Heart left ventricle (tissue), 16 donors: Measurements from ENCODE around the gene SHISA9. TPM values are rescaled to one million over a fixed set of nuclear protein-coding genes. Genes with fewer than 3 reads are reported as not detected.

Experiments used
- ATAC-seq, 4 donors: fragments of 200-7000 bp; cut with Tn5 transposase; one replicate each; pipeline ENCODE4 v1.9.1; 2020 to 2022; ENCODE audit warnings: moderate library complexity in 4 of 4, mild to moderate bottlenecking in 3 of 4, moderate number of reproducible peaks in 1 of 4
- DNase-seq, 5 donors: peaks; one replicate each; pipeline ENCODE4 v3.0.0-alpha.2; 2020
- H3K27ac ChIP-seq, 12 donors: fragments of 200-600 bp; sonication (generic) in 4 of 12; one replicate each; pipeline versions ENCODE4 v1.5.0 to v1.8.0; 2016 to 2022; ENCODE audit warnings: mild to moderate bottlenecking in 2 of 12
- H3K27me3 ChIP-seq, 9 donors: fragments of 200-600 bp; sonication (generic) in 2 of 9; one replicate each; pipeline versions ENCODE4 v1.5.1 to v1.8.0; 2016 to 2022; ENCODE audit warnings: mild to moderate bottlenecking in 3 of 9
- H3K36me3 ChIP-seq, 9 donors: fragments of 200-600 bp; sonication (generic) in 2 of 9; one replicate each; pipeline versions ENCODE4 v1.5.0 to v1.8.0; 2018 to 2022; ENCODE audit warnings: mild to moderate bottlenecking in 2 of 9
- H3K4me1 ChIP-seq, 12 donors: fragments of 200-600 bp; sonication (generic) in 4 of 12; one replicate each; pipeline versions ENCODE4 v1.5.0 to v1.8.0; 2016 to 2022; ENCODE audit warnings: mild to moderate bottlenecking in 3 of 12
- H3K4me3 ChIP-seq, 12 donors: fragments of 200-600 bp; sonication (generic) in 4 of 12; one replicate each; pipeline versions ENCODE4 v1.5.0 to v1.8.0; 2017 to 2022; ENCODE audit warnings: mild to moderate bottlenecking in 9 of 12, moderate library complexity in 4 of 12
- H3K9me3 ChIP-seq, 12 donors: fragments of 200-600 bp; sonication (generic) in 4 of 12; one replicate each; pipeline versions ENCODE4 v1.5.0 to v1.8.0; 2016 to 2022; ENCODE audit warnings: mild to moderate bottlenecking in 1 of 12
- POLR2A ChIP-seq, 2 donors: fragments of 450-650 bp; IDR thresholded peaks; one replicate each; pipeline ENCODE4 v1.6.1; 2017; ENCODE audit warnings: antibody characterized with exemption in 2 of 2, mild to moderate bottlenecking in 2 of 2, moderate library complexity in 2 of 2
- WGBS, 4 donors: extraction: QIAGEN DNeasy Blood & Tissue Kit in 2 of 4; methylation state at CpG; one replicate each; pipeline versions ENCODE4 v1.1.5 to v1.1.7; 2013 to 2018; 5-methylcytosine and 5-hydroxymethylcytosine counted together
- intact Hi-C, 10 donors: fragments of 100-400 bp; cut with DNase I; formaldehyde crosslinking; loops; one replicate each; pipeline versions ENCODE4 v1.11.1 to v1.14.2; 2022
- polyA plus RNA-seq, 2 donors: library from polyadenylated mRNA; stranded (reverse); fragments of 200-250 nt; gene quantifications; one replicate each; pipeline ENCODE4 v1.2.3, GENCODE V29; 2013
- total RNA-seq, 9 donors: library from RNA; depleted of rRNA in 2 of 9; stranded (reverse); fragments of >200 nt in 2 of 9; fragmentation: NEBNext Ultra II Directional in 3 of 9; extraction: Animal tissue kit (Norgen Biotek cat#: 25700) in 3 of 9; gene quantifications; one replicate each; pipeline versions ENCODE4 v1.1.0 to v1.2.4, GENCODE V29; 2016 to 2023
- TF ChIP-seq, protein P1 (sequence below), 12 donors: fragments of 200-600 bp; sonication (generic) in 4 of 12; IDR thresholded peaks; one replicate each; pipeline versions ENCODE4 v1.5.0 to v1.8.0; 2018 to 2022; ENCODE audit warnings: antibody characterized with exemption in 12 of 12, mild to moderate bottlenecking in 5 of 12
- donor health status: ischemic (EF 13 %, LVEDD 7.1; RV severe dilation, severe dysfunction).
- donor health status: healthy with polysubstance abuse.
- donor health status: DM: no; HTN: yes; CAD: no.
- donor health status: DM: no; HTN: no; CAD: no.
- donor health status: ischemic (EF 25% LVEDD 6.9; RV normal size, moderate dysfunction).
- donor health status: ischemic (EF 25% LVEDD 5.7; RV mildly dilated, moderate dysfunction).
- donor health status: healthy.
- donor health status: DM: yes; HTN: yes; CAD: no.
- donor health status: ischemic (EF 35%, LVEDD 5.7; RV mildly dilated, moderate dysfunction).
- donor health status: nonischemic (EF 11% LVEDD 7.7; RV severe dilation, severe dysfunction).
- donor health status: DM: yes; HTN: yes; CAD: no.
- donor health status: PGD.
- donor health status: ischemic (EF 29% LVEDD 5.4; RV normal size, mild dysfunction).
- donor health status: nonischemic (EF 23%, LVEDD 6.1; RV moderate dilation, normal function).

Gene SHISA9
- total and polyA plus RNA-seq, 11 donors = 0.08 to 0.83 (median 0.24) TPM; not detected in 1

DNA sequence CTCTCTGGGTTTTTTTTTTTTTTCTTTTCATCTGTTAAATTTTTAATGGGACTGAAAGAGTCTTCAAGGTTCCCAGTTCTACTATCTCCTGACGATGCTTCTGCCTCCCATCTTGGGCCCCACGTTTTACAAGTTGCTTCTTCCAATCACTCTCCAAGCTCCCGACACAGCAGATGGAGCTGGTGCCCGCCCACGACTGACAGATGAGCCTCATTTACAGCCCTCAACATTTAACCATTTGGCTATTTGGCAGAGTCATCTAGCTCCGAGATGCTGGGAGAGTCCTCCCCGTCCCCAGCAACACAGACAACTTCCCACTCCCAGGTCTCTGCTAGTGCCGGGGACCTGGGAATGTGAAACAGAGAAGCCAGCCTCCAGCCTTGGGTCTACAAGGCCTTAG is 276.9 kb downstream of the SHISA9 start:
- intact Hi-C loops = no loop called here
- Histone ChIP-seq H3K9me3 (peaks cover 0 to 9% (median 0%) of the 10 kb centered on the region in 12 donors), H3K27me3 (peaks cover 0 to 12% (median 0%) of the 10 kb centered on the region in 9 donors), H3K36me3 (no peaks in the 10 kb centered on the region), H3K27ac (no peak overlapping the region), H3K4me3 (no peak overlapping the region), H3K4me1 (no peaks in the 10 kb centered on the region)
- ATAC-seq (no peak), DNase-seq (no peak)
- TF ChIP-seq, protein P1, sequence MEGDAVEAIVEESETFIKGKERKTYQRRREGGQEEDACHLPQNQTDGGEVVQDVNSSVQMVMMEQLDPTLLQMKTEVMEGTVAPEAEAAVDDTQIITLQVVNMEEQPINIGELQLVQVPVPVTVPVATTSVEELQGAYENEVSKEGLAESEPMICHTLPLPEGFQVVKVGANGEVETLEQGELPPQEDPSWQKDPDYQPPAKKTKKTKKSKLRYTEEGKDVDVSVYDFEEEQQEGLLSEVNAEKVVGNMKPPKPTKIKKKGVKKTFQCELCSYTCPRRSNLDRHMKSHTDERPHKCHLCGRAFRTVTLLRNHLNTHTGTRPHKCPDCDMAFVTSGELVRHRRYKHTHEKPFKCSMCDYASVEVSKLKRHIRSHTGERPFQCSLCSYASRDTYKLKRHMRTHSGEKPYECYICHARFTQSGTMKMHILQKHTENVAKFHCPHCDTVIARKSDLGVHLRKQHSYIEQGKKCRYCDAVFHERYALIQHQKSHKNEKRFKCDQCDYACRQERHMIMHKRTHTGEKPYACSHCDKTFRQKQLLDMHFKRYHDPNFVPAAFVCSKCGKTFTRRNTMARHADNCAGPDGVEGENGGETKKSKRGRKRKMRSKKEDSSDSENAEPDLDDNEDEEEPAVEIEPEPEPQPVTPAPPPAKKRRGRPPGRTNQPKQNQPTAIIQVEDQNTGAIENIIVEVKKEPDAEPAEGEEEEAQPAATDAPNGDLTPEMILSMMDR (IDR thresholded peaks at IDR 0.05) = no peak
- TF ChIP-seq POLR2A (IDR thresholded peaks at IDR 0.05) = no peak
- 40 to 50% (median 45%) methylated on average over 8 of the region's 8 CpGs for WGBS, 4 donors

DNA sequence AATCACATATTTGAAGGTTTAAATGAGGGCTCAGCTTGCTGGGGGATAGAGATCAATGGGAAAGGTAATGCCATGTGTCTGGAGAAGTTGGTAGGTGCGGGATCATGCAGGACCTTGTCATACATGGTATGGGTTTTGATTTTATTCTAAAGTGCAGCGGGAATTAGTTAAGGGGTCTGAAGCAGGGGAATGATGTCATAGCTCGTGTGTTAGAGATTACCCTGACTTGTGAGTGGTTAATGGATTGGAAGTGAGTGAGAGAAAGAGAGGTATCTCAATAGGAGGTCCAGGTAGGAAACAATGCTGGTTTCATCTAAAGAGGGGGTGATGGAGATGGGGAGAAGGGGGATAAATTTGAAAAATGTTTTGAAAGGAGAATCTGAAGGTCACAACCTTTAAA is 280.0 kb downstream of the SHISA9 start:
- ATAC-seq = no peak
- peaks cover 0 to 15% (median 0%) of the 10 kb centered on the region in 12 donors for H3K9me3 ChIP-seq
- no peak overlapping the region for H3K27ac ChIP-seq
- no peaks in the 10 kb centered on the region for H3K4me1 ChIP-seq
- H3K27me3 ChIP-seq = peaks cover 0 to 12% (median 0%) of the 10 kb centered on the region in 9 donors
- 53 to 64% (median 59%) methylated on average over 3 of the region's 3 CpGs for WGBS, 4 donors
- TF ChIP-seq, protein P1 (IDR thresholded peaks at IDR 0.05) = no peak
- no peak for TF ChIP-seq POLR2A (IDR thresholded peaks at IDR 0.05)
- H3K36me3 ChIP-seq = no peaks in the 10 kb centered on the region
- DNase-seq = no peak
- no peak overlapping the region for H3K4me3 ChIP-seq
- intact Hi-C loops = no loop called here

DNA sequence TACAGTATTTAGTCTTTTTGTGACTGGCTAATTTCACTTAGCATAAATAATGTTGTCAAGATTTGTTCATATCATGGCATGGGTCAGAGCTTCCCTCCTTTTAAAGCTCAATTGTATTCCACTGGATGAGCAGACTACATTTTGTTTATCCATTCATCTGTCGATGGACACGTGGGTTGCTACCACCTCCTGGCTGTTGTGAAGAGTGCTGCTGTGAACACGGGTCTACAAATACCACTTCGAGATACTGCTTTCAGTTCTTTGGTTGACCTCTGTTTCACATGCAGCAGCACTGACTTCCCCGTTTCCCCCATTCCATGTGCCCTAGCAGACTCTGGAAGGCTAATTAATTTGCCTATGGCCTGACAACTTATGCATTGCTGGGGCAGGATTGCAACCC is 285.4 kb downstream of the SHISA9 start:
- intact Hi-C loops = no loop called here
- Histone ChIP-seq H3K4me1 (no peaks in the 10 kb centered on the region), H3K36me3 (no peaks in the 10 kb centered on the region), H3K4me3 (no peak overlapping the region), H3K27me3 (peaks cover 0 to 7% (median 0%) of the 10 kb centered on the region in 9 donors), H3K9me3 (peaks cover 0 to 15% (median 0%) of the 10 kb centered on the region in 12 donors), H3K27ac (no peak overlapping the region)
- DNase-seq (no peak), ATAC-seq (no peak)
- WGBS, 4 donors = 33 to 43% (median 39%) methylated on average over 5 of the region's 5 CpGs
- TF ChIP-seq, protein P1 (IDR thresholded peaks at IDR 0.05) = no peak
- no peak for TF ChIP-seq POLR2A (IDR thresholded peaks at IDR 0.05)

DNA sequence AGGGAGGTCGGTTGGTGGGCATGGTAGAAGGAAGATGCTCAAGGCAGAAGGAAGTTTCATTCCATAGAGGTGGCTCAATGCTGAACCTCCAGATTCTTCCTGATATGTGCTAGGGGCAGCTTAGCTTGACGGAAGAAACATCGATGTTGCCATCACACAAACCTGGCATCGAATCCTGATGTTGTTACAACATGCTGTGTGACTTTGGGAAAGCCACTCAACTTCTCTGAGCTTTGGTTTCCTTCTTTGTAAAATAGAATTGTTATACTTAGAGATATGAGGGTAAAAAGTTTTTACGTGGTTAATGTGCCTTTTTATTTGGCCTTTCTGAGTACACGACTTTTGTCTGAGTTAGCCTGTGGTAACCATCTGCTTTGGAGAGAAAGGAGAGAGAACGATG is 287.9 kb downstream of the SHISA9 start:
- 77 to 84% (median 80%) methylated on average over 7 of the region's 7 CpGs for WGBS, 4 donors
- H3K9me3 ChIP-seq = peaks cover 0 to 5% (median 0%) of the 10 kb centered on the region in 12 donors

More for the DNA sequence above, 287.9 kb downstream of the SHISA9 start:
- Histone ChIP-seq H3K27ac (no peak overlapping the region), H3K36me3 (no peaks in the 10 kb centered on the region), H3K4me3 (no peak overlapping the region), H3K4me1 (no peaks in the 10 kb centered on the region), H3K27me3 (peaks cover 0 to 13% (median 0%) of the 10 kb centered on the region in 9 donors)
- TF ChIP-seq POLR2A (IDR thresholded peaks at IDR 0.05) = no peak
- TF ChIP-seq, protein P1 (IDR thresholded peaks at IDR 0.05) = no peak
- DNase-seq = no peak
- intact Hi-C loops = no loop called here
- no peak for ATAC-seq
